DND-41 (cell line): ENCODE measurements around the gene ADM2.
A peak's percentile ranks its signal among the peaks of the same experiment; 100 is the strongest.

Source experiments
- ATAC-seq: fragments of 200-7000 bp; cut with Tn5 transposase; 3 replicates; pipeline ENCODE4 v1.9.1; 2021; ENCODE audit warnings: low read depth; ENCODE audit not compliant: insufficient read depth
- DNase-seq: peaks from one replicate; pipeline ENCODE4 v3.0.0-alpha.2; 2020
- H2AFZ ChIP-seq: 2 replicates; pipeline ENCODE4 v1.6.0; 2012; ENCODE audit warnings: low read depth, low read length
- H3K27ac ChIP-seq: 2 replicates; pipeline ENCODE4 v1.5.1; 2012; ENCODE audit warnings: low read length, inconsistent platforms
- H3K27me3 ChIP-seq: fragments of 200-600 bp; sonication (generic); 2 replicates; pipeline ENCODE4 v1.6.0; 2012; ENCODE audit warnings: low read length, mild to moderate bottlenecking, inconsistent platforms; ENCODE audit not compliant: insufficient read depth, poor library complexity
- H3K36me3 ChIP-seq: 2 replicates; pipeline ENCODE4 v1.5.1; 2012; ENCODE audit warnings: low read length, inconsistent platforms; ENCODE audit not compliant: insufficient read depth
- H3K4me1 ChIP-seq: 2 replicates; pipeline ENCODE4 v1.5.1; 2012; ENCODE audit warnings: mild to moderate bottlenecking, low read length; ENCODE audit not compliant: insufficient read depth
- H3K4me2 ChIP-seq: 2 replicates; pipeline ENCODE4 v1.6.0; 2012; ENCODE audit warnings: mild to moderate bottlenecking, moderate library complexity, low read length, inconsistent platforms; ENCODE audit not compliant: insufficient read depth
- H3K4me3 ChIP-seq, 2 experiments: fragments of 200-600 bp in 1 of 2; shearing (Covaris generic) in 1 of 2; 2 replicates each; pipeline ENCODE4 v1.5.1; 2012 to 2016; ENCODE audit warnings: inconsistent platforms in 2 of 2, low read length in 2 of 2, mild to moderate bottlenecking in 2 of 2, low read depth in 1 of 2, moderate library complexity in 1 of 2
- H3K79me2 ChIP-seq: 2 replicates; pipeline ENCODE4 v1.6.0; 2012; ENCODE audit warnings: low read length, inconsistent platforms; ENCODE audit not compliant: insufficient read depth
- H3K9ac ChIP-seq: 2 replicates; pipeline ENCODE4 v1.6.0; 2012; ENCODE audit warnings: low read depth, mild to moderate bottlenecking, inconsistent platforms, low read length, moderate library complexity
- H3K9me3 ChIP-seq: 2 replicates; pipeline ENCODE4 v1.5.1; 2012; ENCODE audit warnings: low read length, moderate library complexity, mild to moderate bottlenecking, inconsistent platforms; ENCODE audit not compliant: insufficient read depth, severe bottlenecking
- H4K20me1 ChIP-seq: 2 replicates; pipeline ENCODE4 v1.6.0; 2012; ENCODE audit warnings: low read length; ENCODE audit not compliant: insufficient read depth
- EZH2 ChIP-seq: IDR thresholded peaks from 3 replicates; pipeline ENCODE4 v1.6.1; 2012; ENCODE audit warnings: borderline replicate concordance, low read depth, mild to moderate bottlenecking, moderate library complexity, low read length, inconsistent platforms; ENCODE audit not compliant: severe bottlenecking
- TF ChIP-seq, protein P1 (sequence below): IDR thresholded peaks from 2 replicates; pipeline ENCODE4 v1.5.1; 2012; ENCODE audit warnings: borderline replicate concordance, low read length, moderate library complexity, mild to moderate bottlenecking; ENCODE audit not compliant: poor library complexity, severe bottlenecking; ENCODE audit errors: extremely low read depth

The ADM2 gene

DNA sequence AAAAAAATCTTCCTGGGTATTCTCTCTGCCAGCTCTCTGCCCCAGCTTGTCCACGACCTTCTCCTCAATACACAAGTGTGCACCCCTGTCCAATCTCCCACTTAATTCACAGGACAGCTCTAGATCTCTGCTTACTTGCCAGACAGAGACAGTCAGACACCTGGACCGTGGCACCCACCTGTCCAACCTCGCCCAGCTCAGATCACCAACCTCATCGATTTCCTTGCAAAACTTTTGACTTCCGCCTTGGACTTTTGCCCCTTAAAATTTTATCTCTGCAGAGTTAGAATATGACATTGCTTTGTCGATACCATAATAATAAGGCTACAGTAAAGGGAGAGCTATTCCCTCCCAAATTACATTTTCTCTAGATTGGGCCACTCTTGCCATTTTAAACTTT, 15.8 kb downstream of the ADM2 start:
- DNase-seq, result no peak
- Histone ChIP-seq H3K4me2 (no peak overlapping the region), H3K36me3 (peaks cover 2% of the 10 kb centered on the region; the same call in 1 of the 2 replicates)

DNA sequence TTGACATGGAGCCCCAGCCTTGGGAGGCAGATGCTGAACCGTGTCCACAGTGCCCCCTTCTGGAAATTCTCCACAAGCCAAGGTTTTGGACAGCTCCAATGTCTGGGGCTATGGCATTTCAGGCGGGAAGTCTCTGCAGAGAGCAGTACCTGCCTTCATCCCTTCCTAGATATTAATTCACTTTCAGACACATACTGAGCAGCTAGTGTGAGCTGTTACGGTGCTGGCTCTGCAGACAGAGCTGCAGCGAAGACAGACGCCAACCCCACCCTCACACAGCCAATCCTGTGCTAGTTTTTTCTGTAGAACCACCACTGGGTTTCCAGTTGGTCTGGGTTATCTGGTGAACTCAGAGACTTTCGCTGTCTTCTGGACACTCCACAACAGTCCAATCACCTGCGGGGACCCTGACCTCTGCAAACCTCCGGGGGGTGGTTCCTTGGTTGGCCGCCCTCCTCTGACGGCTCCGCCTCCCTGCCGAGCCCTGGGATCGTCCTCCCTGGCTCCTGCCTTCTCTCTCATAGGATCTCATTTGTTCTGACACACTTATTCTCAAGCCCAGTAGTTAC, 17.1 kb downstream of the ADM2 start:
- ATAC-seq, result peak; percentile 87
- no peak overlapping the region for H3K9ac ChIP-seq
- H3K4me2 ChIP-seq, result no peak overlapping the region
- no peaks in the 10 kb centered on the region for H3K27me3 ChIP-seq
- H3K36me3 ChIP-seq, result peaks cover 15% of the 10 kb centered on the region
- H3K4me3 ChIP-seq, result no peak overlapping the region
- no peaks in the 10 kb centered on the region for H3K4me1 ChIP-seq
- no peak overlapping the region for H3K27ac ChIP-seq
- no peak overlapping the region for H2AFZ ChIP-seq
- DNase-seq, result peak; percentile 73
- TF ChIP-seq, protein P1, sequence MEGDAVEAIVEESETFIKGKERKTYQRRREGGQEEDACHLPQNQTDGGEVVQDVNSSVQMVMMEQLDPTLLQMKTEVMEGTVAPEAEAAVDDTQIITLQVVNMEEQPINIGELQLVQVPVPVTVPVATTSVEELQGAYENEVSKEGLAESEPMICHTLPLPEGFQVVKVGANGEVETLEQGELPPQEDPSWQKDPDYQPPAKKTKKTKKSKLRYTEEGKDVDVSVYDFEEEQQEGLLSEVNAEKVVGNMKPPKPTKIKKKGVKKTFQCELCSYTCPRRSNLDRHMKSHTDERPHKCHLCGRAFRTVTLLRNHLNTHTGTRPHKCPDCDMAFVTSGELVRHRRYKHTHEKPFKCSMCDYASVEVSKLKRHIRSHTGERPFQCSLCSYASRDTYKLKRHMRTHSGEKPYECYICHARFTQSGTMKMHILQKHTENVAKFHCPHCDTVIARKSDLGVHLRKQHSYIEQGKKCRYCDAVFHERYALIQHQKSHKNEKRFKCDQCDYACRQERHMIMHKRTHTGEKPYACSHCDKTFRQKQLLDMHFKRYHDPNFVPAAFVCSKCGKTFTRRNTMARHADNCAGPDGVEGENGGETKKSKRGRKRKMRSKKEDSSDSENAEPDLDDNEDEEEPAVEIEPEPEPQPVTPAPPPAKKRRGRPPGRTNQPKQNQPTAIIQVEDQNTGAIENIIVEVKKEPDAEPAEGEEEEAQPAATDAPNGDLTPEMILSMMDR, result peak; percentile 85
- no peak for TF ChIP-seq EZH2
- H3K79me2 ChIP-seq, result no peaks in the 10 kb centered on the region
- no peaks in the 10 kb centered on the region; the same call in 1 of the 2 replicates for H4K20me1 ChIP-seq
- H3K9me3 ChIP-seq, result no peaks in the 10 kb centered on the region

More for the DNA sequence above, 15.8 kb downstream of the ADM2 start:
- Histone ChIP-seq H3K79me2 (no peaks in the 10 kb centered on the region), H3K4me1 (no peaks in the 10 kb centered on the region), H3K27me3 (no peaks in the 10 kb centered on the region), H3K27ac (no peak overlapping the region), H2AFZ (no peak overlapping the region), H3K9ac (no peak overlapping the region), H4K20me1 (no peaks in the 10 kb centered on the region; the same call in 1 of the 2 replicates), H3K9me3 (no peaks in the 10 kb centered on the region), H3K4me3 (no peak overlapping the region)
- no peak for ATAC-seq
- TF ChIP-seq, protein P1, result no peak
- no peak for TF ChIP-seq EZH2

DNA sequence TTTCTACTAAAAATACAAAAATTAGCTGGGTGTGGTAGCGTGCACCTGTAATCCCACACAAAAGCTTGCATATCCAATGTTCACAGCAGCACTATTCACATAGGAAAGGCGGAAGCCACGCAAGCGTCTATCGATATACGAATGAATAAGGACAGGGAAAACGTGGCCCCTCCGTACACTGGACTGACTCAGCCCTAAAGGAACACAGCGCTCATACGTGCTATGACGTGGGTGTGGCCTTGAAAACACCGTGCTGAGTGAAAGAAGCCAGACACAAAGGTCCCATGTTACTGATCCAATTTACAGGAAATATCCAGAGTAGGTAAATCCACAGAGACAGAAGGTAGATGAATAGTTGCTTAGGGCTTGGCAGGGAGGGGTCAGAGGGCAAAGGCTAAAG, 19.1 kb downstream of the ADM2 start:
- peaks cover 10% of the 10 kb centered on the region for H3K79me2 ChIP-seq
- H3K9me3 ChIP-seq, result no peaks in the 10 kb centered on the region
- ATAC-seq (no peak), DNase-seq (no peak)
- H2AFZ ChIP-seq, result no peak overlapping the region
- peaks cover 30% of the 10 kb centered on the region for H3K36me3 ChIP-seq
- no peak overlapping the region for H3K27ac ChIP-seq
- H3K9ac ChIP-seq, result no peak overlapping the region
- peaks cover 11% of the 10 kb centered on the region for H3K4me1 ChIP-seq
- TF ChIP-seq, protein P1, result no peak
- TF ChIP-seq EZH2, result no peak
- H3K4me3 ChIP-seq, result no peak overlapping the region
- H3K4me2 ChIP-seq, result no peak overlapping the region
- H3K27me3 ChIP-seq, result no peaks in the 10 kb centered on the region
- peaks cover 7% of the 10 kb centered on the region; the same call in 1 of the 2 replicates for H4K20me1 ChIP-seq
